Fibroblast of lung (primary cell): ENCODE measurements around the gene ELOVL2. TPM values are rescaled to one million over a fixed set of nuclear protein-coding genes. Genes with fewer than 3 reads are reported as not detected.

ENCODE experiments used
- DNase-seq, 2 donors: peaks; one replicate each; pipeline versions ENCODE4 v3.0.0 to v3.0.0-alpha.2; 2010; ENCODE audit warnings: low read depth in 2 of 2
- H2AFZ ChIP-seq: 2 replicates; pipeline ENCODE4 v1.5.1; 2012; ENCODE audit warnings: low read length, control low read depth, inconsistent platforms
- H3K27ac ChIP-seq: 2 replicates; pipeline ENCODE4 v1.5.1; 2011; ENCODE audit warnings: low read length, control low read depth; ENCODE audit not compliant: insufficient read depth
- H3K27me3 ChIP-seq: 2 replicates; pipeline ENCODE4 v1.5.1; 2011; ENCODE audit warnings: mild to moderate bottlenecking, low read length; ENCODE audit not compliant: control insufficient read depth, insufficient read depth
- H3K36me3 ChIP-seq: 2 replicates; pipeline ENCODE4 v1.5.1; 2011; ENCODE audit warnings: low read length; ENCODE audit not compliant: control insufficient read depth, insufficient read depth
- H3K4me1 ChIP-seq: 2 replicates; pipeline ENCODE4 v1.5.1; 2011; ENCODE audit warnings: low read length; ENCODE audit not compliant: control insufficient read depth, insufficient read depth; ENCODE audit errors: extremely low read depth
- H3K4me2 ChIP-seq: 2 replicates; pipeline ENCODE4 v1.5.1; 2011; ENCODE audit warnings: low read length, control low read depth; ENCODE audit not compliant: insufficient read depth; ENCODE audit errors: extremely low read depth
- H3K4me3 ChIP-seq, 4 experiments: fragments of 200-600 bp in 1 of 4; sonication (generic) in 1 of 4; replicated peaks in 1 of 4; 2 replicates each; pipeline ENCODE4 v1.5.1; 2011 to 2016; ENCODE audit warnings: low read length in 4 of 4, low read depth in 3 of 4, mild to moderate bottlenecking in 3 of 4, control low read depth in 2 of 4, inconsistent platforms in 1 of 4, mixed read lengths in 1 of 4; ENCODE audit not compliant: insufficient read depth in 1 of 4; ENCODE audit errors: control extremely low read depth in 1 of 4
- H3K79me2 ChIP-seq: 2 replicates; pipeline ENCODE4 v1.5.1; 2012; ENCODE audit warnings: mild to moderate bottlenecking, low read length, inconsistent platforms; ENCODE audit not compliant: control insufficient read depth, insufficient read depth
- H3K9ac ChIP-seq: 2 replicates; pipeline ENCODE4 v1.5.1; 2011; ENCODE audit warnings: mild to moderate bottlenecking, low read length, control low read depth; ENCODE audit not compliant: insufficient read depth
- H3K9me3 ChIP-seq: 2 replicates; pipeline ENCODE4 v1.5.1; 2012; ENCODE audit warnings: low read depth, low read length; ENCODE audit not compliant: control insufficient read depth, insufficient read depth
- H4K20me1 ChIP-seq: 2 replicates; pipeline ENCODE4 v1.5.1; 2011; ENCODE audit warnings: low read length; ENCODE audit not compliant: control insufficient read depth, insufficient read depth; ENCODE audit errors: extremely low read depth
- EZH2 ChIP-seq: IDR thresholded peaks from 2 replicates; pipeline ENCODE4 v1.5.1; 2012; ENCODE audit warnings: low read length, control low read depth, mild to moderate bottlenecking; ENCODE audit errors: missing control alignments
- polyA plus RNA-seq, 2 donors: library from polyadenylated mRNA; depleted of rRNA in 1 of 2; stranded (reverse) in 1 of 2; unstranded in 1 of 2; fragments of >200 nt; gene quantifications; 2 replicates each; pipeline ENCODE4 v1.2.1, GENCODE V29; 2011 to 2012; ENCODE audit warnings: missing spikeins in 1 of 2
- total RNA-seq: library from RNA; depleted of rRNA; stranded (reverse); fragments of >200 nt; gene quantifications from 2 replicates; pipeline ENCODE4 v1.2.1, GENCODE V29; 2014
- TF ChIP-seq, protein P1 (sequence below), 2 donors: IDR thresholded peaks in 1 of 2; conservative IDR thresholded peaks in 1 of 2; 1 replicate in 1 of 2; 2 replicates in 1 of 2; pipeline ENCODE4 v1.5.1; 2011 to 2012; ENCODE audit warnings: low read length in 2 of 2, control low read depth in 1 of 2, inconsistent platforms in 1 of 2, low read depth in 1 of 2, mild to moderate bottlenecking in 1 of 2

ELOVL2 gene
- total and polyA plus RNA-seq, 2 donors (not counting 1 experiment from before 2014, with no cell fraction given), result under 0.01 to 13.9 TPM

- Histone ChIP-seq H4K20me1 (no peaks in the 10 kb centered on the region), H2AFZ (no peak overlapping the region), H3K4me1 (peaks cover 12% of the 10 kb centered on the region), H3K9me3 (no peaks in the 10 kb centered on the region), H3K9ac (no peak overlapping the region), H3K27ac (no peak overlapping the region), H3K4me3 (no peak overlapping the region), H3K4me2 (no peak overlapping the region), H3K27me3 (no peaks in the 10 kb centered on the region), H3K79me2 (no peaks in the 10 kb centered on the region), H3K36me3 (no peaks in the 10 kb centered on the region)
- no peak for DNase-seq
- TF ChIP-seq, protein P1, sequence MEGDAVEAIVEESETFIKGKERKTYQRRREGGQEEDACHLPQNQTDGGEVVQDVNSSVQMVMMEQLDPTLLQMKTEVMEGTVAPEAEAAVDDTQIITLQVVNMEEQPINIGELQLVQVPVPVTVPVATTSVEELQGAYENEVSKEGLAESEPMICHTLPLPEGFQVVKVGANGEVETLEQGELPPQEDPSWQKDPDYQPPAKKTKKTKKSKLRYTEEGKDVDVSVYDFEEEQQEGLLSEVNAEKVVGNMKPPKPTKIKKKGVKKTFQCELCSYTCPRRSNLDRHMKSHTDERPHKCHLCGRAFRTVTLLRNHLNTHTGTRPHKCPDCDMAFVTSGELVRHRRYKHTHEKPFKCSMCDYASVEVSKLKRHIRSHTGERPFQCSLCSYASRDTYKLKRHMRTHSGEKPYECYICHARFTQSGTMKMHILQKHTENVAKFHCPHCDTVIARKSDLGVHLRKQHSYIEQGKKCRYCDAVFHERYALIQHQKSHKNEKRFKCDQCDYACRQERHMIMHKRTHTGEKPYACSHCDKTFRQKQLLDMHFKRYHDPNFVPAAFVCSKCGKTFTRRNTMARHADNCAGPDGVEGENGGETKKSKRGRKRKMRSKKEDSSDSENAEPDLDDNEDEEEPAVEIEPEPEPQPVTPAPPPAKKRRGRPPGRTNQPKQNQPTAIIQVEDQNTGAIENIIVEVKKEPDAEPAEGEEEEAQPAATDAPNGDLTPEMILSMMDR (conservative IDR thresholded peaks at IDR 0.05 in 1 of 2, IDR thresholded peaks at IDR 0.05 in 1 of 2; ENCODE audit: low read depth in 1 of 2, low read length in 2 of 2), result no peak
Observed at GRCh38 chr6:11035616-11036350, 8.3 kb downstream of the ELOVL2 start.

DNA sequence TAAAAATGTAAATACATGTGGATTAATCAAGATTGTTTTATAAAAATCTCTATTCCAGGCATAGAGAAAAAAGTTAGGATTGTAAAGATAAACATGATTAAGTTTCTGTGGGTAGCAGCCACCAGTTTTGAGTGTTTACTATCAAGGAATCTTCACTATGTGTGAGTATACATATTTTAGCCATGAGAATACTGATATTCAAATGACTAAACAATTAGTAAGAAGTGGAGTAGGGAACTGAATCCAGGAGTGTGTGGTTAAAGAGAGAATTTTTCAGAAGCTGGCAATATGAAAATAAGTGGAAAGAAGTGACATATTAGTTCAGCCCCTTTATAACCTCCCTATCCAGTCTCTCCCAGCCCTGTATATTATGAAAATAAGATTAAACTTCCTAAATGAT lies 10.3 kb downstream of the ELOVL2 start:
- Histone ChIP-seq H3K9me3 (no peaks in the 10 kb centered on the region), H4K20me1 (no peaks in the 10 kb centered on the region), H3K4me2 (no peak overlapping the region), H3K9ac (no peak overlapping the region), H2AFZ (no peak overlapping the region), H3K27me3 (no peaks in the 10 kb centered on the region), H3K36me3 (no peaks in the 10 kb centered on the region), H3K79me2 (no peaks in the 10 kb centered on the region), H3K4me1 (peaks cover 12% of the 10 kb centered on the region), H3K27ac (no peak overlapping the region), H3K4me3 (no peak overlapping the region)
- peak; percentile 61 to 89 for DNase-seq
- no peak for TF ChIP-seq EZH2
- TF ChIP-seq, protein P1 (conservative IDR thresholded peaks at IDR 0.05 in 1 of 2, IDR thresholded peaks at IDR 0.05 in 1 of 2; ENCODE audit: low read depth in 1 of 2, low read length in 2 of 2), result no peak

DNA sequence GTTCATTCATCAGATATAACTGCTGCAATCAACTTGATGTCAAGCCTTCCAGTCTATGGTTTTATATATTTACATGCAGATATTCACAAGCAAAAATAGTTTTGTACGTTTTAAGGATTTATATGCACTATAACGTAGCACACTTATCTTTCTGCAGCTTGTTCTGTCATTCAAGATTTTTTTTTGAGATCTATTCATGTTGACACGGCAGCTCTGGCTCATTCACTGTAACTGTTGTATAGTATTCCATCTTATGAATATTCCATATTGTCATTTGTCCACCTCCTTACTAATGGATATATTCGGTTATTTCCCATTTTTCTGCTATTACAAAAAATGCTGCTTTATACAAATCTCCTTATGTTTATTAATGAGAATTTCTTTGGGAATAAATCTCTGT lies 13.2 kb downstream of the ELOVL2 start:
- Histone ChIP-seq H3K4me1 (peaks cover 12% of the 10 kb centered on the region), H3K27ac (no peak overlapping the region), H3K4me3 (no peak overlapping the region), H3K4me2 (no peak overlapping the region), H3K79me2 (no peaks in the 10 kb centered on the region), H3K9me3 (no peaks in the 10 kb centered on the region), H2AFZ (no peak overlapping the region), H3K9ac (no peak overlapping the region), H3K27me3 (no peaks in the 10 kb centered on the region), H3K36me3 (no peaks in the 10 kb centered on the region), H4K20me1 (no peaks in the 10 kb centered on the region)
- no peak for TF ChIP-seq EZH2
- TF ChIP-seq, protein P1 (conservative IDR thresholded peaks at IDR 0.05 in 1 of 2, IDR thresholded peaks at IDR 0.05 in 1 of 2; ENCODE audit: low read depth in 1 of 2, low read length in 2 of 2), result no peak
- no peak for DNase-seq
